Fibroblast of pulmonary artery (primary cell): ENCODE measurements around the gene POLR2I.

Source experiments
- DNase-seq: peaks from one replicate; pipeline ENCODE4 v3.0.0-alpha.2; 2010; ENCODE audit warnings: low read depth
- H3K4me3 ChIP-seq: replicated peaks from 2 replicates; pipeline ENCODE4 v1.5.1; 2011; ENCODE audit warnings: low read depth, mild to moderate bottlenecking, control low read depth, low read length, moderate library complexity
- CTCF ChIP-seq: IDR thresholded peaks from 2 replicates; pipeline ENCODE4 v1.5.1; 2011; ENCODE audit warnings: mild to moderate bottlenecking, control low read depth, low read length, inconsistent platforms; ENCODE audit errors: missing control alignments

The POLR2I gene

DNA sequence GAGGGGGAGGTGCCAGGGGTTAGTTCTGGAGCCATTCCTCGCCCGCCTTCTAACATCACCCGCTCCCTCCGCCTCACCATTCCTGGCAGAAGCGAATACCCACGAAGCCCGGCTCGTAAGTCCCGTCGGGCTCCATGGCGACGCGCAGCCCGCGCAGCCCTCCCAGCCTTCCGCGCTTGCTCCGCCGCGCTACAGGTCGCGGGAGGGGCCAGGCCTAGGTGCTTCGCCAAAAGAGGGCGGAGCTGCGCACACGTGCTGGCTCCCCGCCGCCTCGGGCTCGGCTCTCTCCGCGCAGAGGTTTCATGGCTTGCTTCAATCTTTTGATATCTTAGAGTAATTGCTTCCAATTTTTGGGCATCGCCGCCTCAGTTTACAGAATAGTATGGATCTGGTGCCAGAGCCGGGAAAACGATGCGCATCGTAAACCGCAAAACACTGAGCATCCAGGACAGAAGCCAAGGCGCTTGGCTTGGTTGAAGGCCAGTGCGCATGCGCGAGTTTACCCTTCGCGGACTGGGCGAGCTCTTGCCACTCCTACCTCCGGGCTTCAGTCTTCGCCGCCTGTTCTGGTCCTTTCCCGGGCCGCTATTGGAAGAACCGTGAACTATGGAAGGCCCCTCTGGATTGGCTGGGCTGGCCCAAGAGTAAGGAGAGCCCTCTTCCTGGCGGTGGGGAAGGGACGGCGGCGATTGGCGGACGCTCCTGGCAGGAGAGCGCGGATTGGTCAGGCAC, at the start of gene POLR2I:
TSS of gene POLR2I (minus strand) at position 155 of the 732 bp plus-strand sequence. CDS start at position 136, 19 bp downstream.
- peak within 1 kb of the TSS; percentile 94 for H3K4me3 ChIP-seq
- DNase-seq = peak; percentile 100

DNA sequence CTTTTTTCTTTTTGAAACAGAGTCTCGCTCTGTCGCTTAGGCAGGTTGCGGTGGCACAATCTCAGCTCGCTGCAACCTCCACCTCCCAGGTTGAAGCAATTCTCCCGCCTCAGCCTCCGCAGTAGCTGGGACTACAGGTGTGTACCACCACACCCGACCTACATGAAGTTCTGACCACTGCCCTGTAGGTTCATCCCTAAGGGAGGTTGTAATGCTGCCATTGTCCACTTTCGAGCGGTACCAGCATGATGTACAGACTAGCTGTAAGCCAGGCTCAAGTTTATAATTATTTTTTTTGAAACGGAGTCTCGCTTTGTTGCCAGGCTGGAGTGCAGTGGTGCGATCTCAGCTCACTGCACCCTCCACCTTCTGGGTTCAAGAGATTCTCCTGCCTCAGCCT, 49.1 kb upstream of the POLR2I start:
- no peak overlapping the region for H3K4me3 ChIP-seq
- no peak for DNase-seq
- no peak for TF ChIP-seq CTCF

More for the DNA sequence above, at the start of gene POLR2I:
- TF ChIP-seq CTCF = no peak

DNA sequence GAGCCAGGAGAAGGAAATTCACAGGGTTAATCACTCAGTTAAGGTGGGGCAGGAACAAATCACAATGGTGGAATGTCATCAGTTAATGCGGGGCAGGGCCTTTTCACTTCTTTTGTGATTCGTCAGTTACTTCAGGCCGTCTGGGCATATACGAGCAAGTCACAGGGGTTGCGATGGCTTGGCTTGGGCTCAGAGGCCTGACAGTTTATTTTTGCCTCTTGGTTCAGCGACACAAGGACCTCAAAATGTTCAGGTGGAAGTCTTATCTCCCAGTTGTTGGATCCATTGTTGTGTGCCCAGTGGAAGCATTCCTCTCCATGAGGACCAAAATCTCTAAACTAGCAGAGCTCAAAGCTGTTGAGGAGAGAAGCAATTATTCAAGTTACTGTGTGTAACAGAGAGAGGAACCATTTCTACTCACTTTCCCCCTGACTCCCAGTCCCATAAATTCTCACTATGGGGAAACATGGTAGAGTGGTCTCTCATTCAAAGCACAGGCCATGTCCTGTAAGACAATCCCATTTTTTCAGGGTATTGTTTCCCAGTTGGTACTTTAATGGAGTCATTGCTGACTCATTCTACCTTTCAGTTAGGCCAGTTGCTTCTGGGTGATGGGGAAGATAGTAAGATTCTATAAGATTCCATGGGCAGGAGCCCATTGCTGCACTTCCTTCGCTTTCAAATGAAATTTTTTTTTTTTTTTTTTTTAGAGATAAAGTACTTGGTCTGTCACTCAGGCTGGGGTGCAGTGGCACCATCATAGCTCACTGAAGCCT, 46.3 kb upstream of the POLR2I start:
- no peak for DNase-seq
- no peak overlapping the region for H3K4me3 ChIP-seq
- no peak for TF ChIP-seq CTCF

DNA sequence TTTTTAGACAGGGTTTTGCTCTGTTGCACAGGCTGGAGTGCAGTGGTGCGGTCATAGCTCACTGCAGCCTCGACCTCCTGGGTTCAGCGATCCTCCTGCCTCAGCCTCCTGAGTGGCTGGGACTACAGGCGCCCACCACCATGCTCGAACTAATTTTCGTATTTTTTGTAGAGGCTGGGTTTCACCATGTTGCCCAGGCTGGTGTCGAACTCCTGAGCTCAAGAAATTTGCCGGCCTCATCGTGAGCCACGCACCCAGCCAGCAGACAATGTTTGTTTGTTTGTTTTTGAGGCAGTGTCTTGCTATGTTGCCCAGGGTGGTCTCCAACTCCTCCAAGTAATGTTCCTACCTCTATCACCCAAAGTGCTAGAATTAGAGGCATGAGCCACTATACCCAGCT, 38.5 kb upstream of the POLR2I start:
- no peak overlapping the region for H3K4me3 ChIP-seq
- TF ChIP-seq CTCF = no peak
- DNase-seq = no peak

GRCh38 chr19:36152352-36153091, 37.8 kb upstream of the POLR2I start, which contains the start of gene COX7A1:
Gene COX7A1, minus strand, starts transcription at chr19:36152447. Its CDS starts 40 bp downstream, at chr19:36152407.
- peak; percentile 68 for DNase-seq
- no peak for TF ChIP-seq CTCF
- peak within 1 kb of the TSS; percentile 53 for H3K4me3 ChIP-seq

DNA sequence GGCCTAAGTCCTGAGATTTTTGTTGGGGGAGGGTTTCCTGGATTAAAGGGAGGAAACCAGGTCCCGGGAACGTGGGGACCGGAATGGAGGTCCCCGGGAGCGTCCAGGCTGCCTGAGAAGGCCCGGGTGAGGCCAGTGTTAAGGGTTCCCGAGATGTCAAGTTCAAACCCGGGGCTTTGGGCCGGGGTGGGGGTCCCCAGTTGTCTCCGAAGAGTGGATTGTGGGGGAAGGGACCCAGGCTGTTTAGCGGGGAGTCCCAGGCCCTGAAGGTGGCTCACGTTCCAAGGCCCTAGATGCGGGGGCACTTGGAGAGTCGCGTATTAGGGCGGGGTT, 37.3 kb upstream of the POLR2I start:
- H3K4me3 ChIP-seq = peak overlapping the region; percentile 53
- TF ChIP-seq CTCF = no peak
- DNase-seq = no peak
